HG03196 (cell line): Measurements from ENCODE around the gene NCR2.

Experiments used
- ATAC-seq: cut with Tn5 transposase; IDR thresholded peaks from one replicate; pipeline ENCODE4 v1.9.1; 2021; ENCODE audit not compliant: unreplicated experiment

The NCR2 gene

GRCh38 chr6:41392246-41392645, 56.8 kb downstream of the NCR2 start:
- no peak for ATAC-seq

DNA sequence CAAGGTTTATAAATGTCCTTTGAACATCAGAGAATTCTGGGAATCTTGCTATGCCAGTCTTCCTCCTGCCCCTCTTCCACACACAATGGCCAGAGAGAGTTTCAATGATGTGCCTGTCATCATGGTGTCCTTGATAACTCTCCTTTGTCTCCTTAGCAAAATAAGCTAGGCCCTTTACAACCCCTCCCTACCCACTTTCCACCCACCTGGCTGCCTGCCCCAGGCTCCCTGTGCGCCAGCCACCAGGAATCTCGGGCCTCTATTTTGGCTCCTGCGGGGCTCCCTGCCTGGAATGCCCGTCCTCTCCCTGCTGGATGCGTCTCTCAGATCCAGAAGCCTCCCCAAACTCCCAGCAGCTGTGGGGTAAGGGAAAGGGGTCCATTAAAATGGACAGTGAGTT, 60.9 kb downstream of the NCR2 start:
- ATAC-seq, result no peak

GRCh38 chr6:41399424-41399823, 64.0 kb downstream of the NCR2 start:
- no peak for ATAC-seq
